K562 (cell line): Measurements from ENCODE around the gene PLCD1. TPM values are rescaled to one million over a fixed set of nuclear protein-coding genes. Genes with fewer than 3 reads are reported as not detected.

Source experiments
- ATAC-seq: fragments of 200-7000 bp; cut with Tn5 transposase; 3 replicates; pipeline ENCODE4 v1.9.1; 2020; ENCODE audit warnings: moderate library complexity
- BruUV-seq: library from RNA; stranded (reverse); fragments of 400-500 nt; replicated peaks from 2 replicates; lab custom pipeline; 2021; lab: Mats Ljungman, UMichigan
- CTCF ChIA-PET: fragments of 300-600 bp; formaldehyde crosslinking; extraction: SDS; loops from one replicate; lab custom pipeline; 2021; ENCODE audit warnings: low intra/inter-chr PET ratio; lab: Yijun Ruan, JAX
- POLR2A ChIA-PET: fragments of 300-600, 350-650 bp; sonication (Branson Sonifier 250); formaldehyde crosslinking; extraction: SDS; loops from one replicate; lab custom pipeline; 2021; ENCODE audit warnings: antibody characterized with exemption, inconsistent platforms; lab: Yijun Ruan, JAX
- DNase-seq, 4 experiments: peaks; one replicate each; pipeline versions ENCODE4 v3.0.0 to v3.0.0-alpha.2; 2011 to 2018; ENCODE audit warnings: low spot score in 3 of 4, mixed read lengths in 3 of 4; ENCODE audit errors: extremely low read depth in 1 of 4
- FAIRE-seq: peaks from 2 replicates; lab custom pipeline; 2011; peaks lifted over from hg19 to GRCh38; lab: Jason Lieb, UNC
- H2AFZ ChIP-seq: 2 replicates; pipeline ENCODE4 v1.6.0; 2011; ENCODE audit warnings: low read depth, low read length, control low read depth, inconsistent platforms
- H3K27ac ChIP-seq: fragments of 200-600 bp; 3 replicates; pipeline ENCODE4 v1.8.0; 2011; ENCODE audit warnings: low read depth, mild to moderate bottlenecking, control low read depth, inconsistent platforms, low read length, moderate library complexity, mixed read lengths; ENCODE audit errors: extremely low read depth
- H3K27me3 ChIP-seq, 2 experiments: fragments of 300-600 bp in 1 of 2; 2 replicates in 1 of 2; 3 replicates in 1 of 2; pipeline versions ENCODE4 v1.6.0 to v1.8.0; 2011; ENCODE audit warnings: inconsistent platforms in 2 of 2, low read length in 2 of 2, mild to moderate bottlenecking in 1 of 2, mixed read lengths in 1 of 2, moderate library complexity in 1 of 2; ENCODE audit not compliant: control insufficient read depth in 2 of 2, insufficient read depth in 2 of 2
- H3K36me3 ChIP-seq: fragments of 300-600 bp; 3 replicates; pipeline ENCODE4 v1.8.0; 2011; ENCODE audit warnings: mild to moderate bottlenecking, low read length, inconsistent platforms; ENCODE audit not compliant: control insufficient read depth, insufficient read depth
- H3K4me1 ChIP-seq, 2 experiments: fragments of 200-600 bp in 1 of 2; replicated peaks in 1 of 2; 2 replicates in 1 of 2; 3 replicates in 1 of 2; pipeline versions ENCODE4 v1.5.1 to v1.8.0; 2011; ENCODE audit warnings: inconsistent platforms in 2 of 2, low read length in 2 of 2, mild to moderate bottlenecking in 1 of 2, mixed read lengths in 1 of 2, moderate library complexity in 1 of 2; ENCODE audit not compliant: control insufficient read depth in 2 of 2, insufficient read depth in 2 of 2
- H3K4me2 ChIP-seq: 2 replicates; pipeline ENCODE4 v1.6.1; 2011; ENCODE audit warnings: low read length, control low read depth, inconsistent platforms, mixed read lengths; ENCODE audit not compliant: insufficient read depth
- H3K4me3 ChIP-seq: fragments of 200-600 bp; sonication (generic), shearing (Covaris generic); 2 replicates; pipeline ENCODE4 v1.5.1; 2016; ENCODE audit warnings: control low read depth, inconsistent platforms
- H3K79me2 ChIP-seq: fragments of 200-600 bp; 3 replicates; pipeline ENCODE4 v1.8.0; 2011; ENCODE audit warnings: low read length, inconsistent platforms; ENCODE audit not compliant: control insufficient read depth, insufficient read depth
- H3K9ac ChIP-seq, 2 experiments: 2 replicates each; pipeline versions ENCODE4 v1.6.0 to v1.6.1; 2011; ENCODE audit warnings: low read depth in 2 of 2, low read length in 2 of 2, control low read depth in 1 of 2, inconsistent platforms in 1 of 2, mild to moderate bottlenecking in 1 of 2, mixed read lengths in 1 of 2; ENCODE audit not compliant: insufficient read depth in 1 of 2
- H3K9me1 ChIP-seq: one replicate; pipeline ENCODE4 v1.6.0; 2011; ENCODE audit warnings: inconsistent platforms, mild to moderate bottlenecking, low read length, moderate library complexity; ENCODE audit not compliant: control insufficient read depth, insufficient read depth
- H3K9me3 ChIP-seq: replicated peaks from 2 replicates; pipeline ENCODE4 v1.5.1; 2011; ENCODE audit warnings: low read depth, low read length, inconsistent platforms; ENCODE audit not compliant: control insufficient read depth, insufficient read depth
- H4K20me1 ChIP-seq: replicated peaks from 2 replicates; pipeline ENCODE4 v1.6.1; 2011; ENCODE audit warnings: low read length, inconsistent platforms, mixed read lengths; ENCODE audit not compliant: control insufficient read depth, insufficient read depth
- FOXA1 ChIP-seq: fragments of 450-650 bp; IDR thresholded peaks from 2 replicates; pipeline ENCODE4 v1.6.1; 2016; ENCODE audit warnings: mild to moderate bottlenecking, borderline replicate concordance
- WGBS: fragments of 100-300 bp; shearing (Covaris generic); methylation state at CpG from one replicate; pipeline ENCODE4 v1.1.6; 2016; ENCODE audit warnings: low coverage, mixed read lengths; ENCODE audit not compliant: insufficient coverage; ENCODE audit errors: missing lambda C conversion rate; 5-methylcytosine and 5-hydroxymethylcytosine counted together
- in situ Hi-C: fragments of 300-500 bp; cut with MboI; formaldehyde crosslinking; loops from 4 replicates; pipeline ENCODE4 v1.15.0; 2018; ENCODE audit warnings: inconsistent platforms, mixed read lengths
- intact Hi-C: fragments of 100-400 bp; cut with micrococcal nuclease; formaldehyde crosslinking; loops from 2 replicates; pipeline ENCODE4 v1.14.2; 2022
- polyA plus RNA-seq, 8 experiments: library from polyadenylated mRNA; depleted of rRNA in 4 of 8; stranded (reverse) in 5 of 8; unstranded in 3 of 8; fragments of >200 nt; fragmentation: Nextera tagmentation in 2 of 8; fragmentation: Illumina TruSeq in 1 of 8; extraction: Ambion mirVana in 2 of 8; extraction: Trizol in 1 of 8; gene quantifications; 2 replicates each; pipeline versions ENCODE4 v1.2.1 to v1.2.3, GENCODE V29; 2011 to 2014; ENCODE audit warnings: inconsistent platforms in 1 of 8, missing spikeins in 1 of 8
- total RNA-seq, 7 experiments: library from RNA; depleted of rRNA in 6 of 7; stranded (reverse); fragments of >200 nt in 6 of 7; fragmentation: Illumina TruSeq in 2 of 7; extraction: Trizol in 2 of 7; gene quantifications; 2 replicates each; pipeline versions ENCODE4 v1.2.1 to v1.2.3, GENCODE V29; 2011 to 2021; ENCODE audit warnings: low replicate concordance in 1 of 7
- TF ChIP-seq, protein P1 (sequence below): fragments of 450-650 bp; conservative IDR thresholded peaks from 2 replicates; pipeline ENCODE4 v1.6.1; 2016; ENCODE audit warnings: missing genetic modification characterization, low read depth, mild to moderate bottlenecking, control low read depth, missing compliant biosample characterization

PLCD1 gene
- total and polyA plus RNA-seq, 9 of the 15 experiments (the other 6 are each of a cell fraction or from before 2014, with no cell fraction given): 5.4 to 209 (median 116) TPM

DNA sequence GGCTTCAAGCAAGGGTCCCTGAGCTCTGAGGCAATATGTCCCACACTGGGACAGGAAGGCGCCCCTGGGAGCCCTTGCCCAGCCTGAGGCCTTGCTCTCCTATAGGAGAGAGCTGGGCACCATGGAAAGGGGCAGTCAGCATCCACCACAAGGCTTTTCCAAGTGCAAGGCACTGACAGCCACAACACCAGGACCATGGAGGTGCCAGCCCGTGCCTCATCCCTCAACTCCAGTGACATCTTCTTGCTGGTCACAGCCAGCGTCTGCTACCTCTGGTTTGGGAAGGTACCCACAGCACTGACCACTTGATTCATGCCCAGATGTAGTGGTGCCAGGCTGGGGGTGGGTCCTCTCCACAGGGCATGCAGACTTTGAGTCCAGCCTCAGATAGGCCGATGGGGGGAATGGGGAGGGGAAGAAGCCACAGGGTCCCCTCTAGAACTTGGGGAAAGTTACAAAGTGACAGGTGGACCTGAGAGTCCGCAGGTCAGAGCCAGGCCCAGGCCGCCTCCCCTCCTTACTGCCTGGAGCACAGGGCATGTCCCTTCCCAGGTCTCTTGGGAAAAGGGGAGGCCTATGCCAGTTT lies 27.1 kb downstream of the PLCD1 start:
- H3K4me1 ChIP-seq: peaks cover 22 to 55% of the 10 kb centered on the region in 2 experiments
- DNase-seq: no peak
- intact Hi-C loops: no loop called here
- WGBS: 81% methylated on average over 6 of the region's 6 CpGs
- no peak for ATAC-seq
- no peak for TF ChIP-seq FOXA1
- TF ChIP-seq, protein P1, sequence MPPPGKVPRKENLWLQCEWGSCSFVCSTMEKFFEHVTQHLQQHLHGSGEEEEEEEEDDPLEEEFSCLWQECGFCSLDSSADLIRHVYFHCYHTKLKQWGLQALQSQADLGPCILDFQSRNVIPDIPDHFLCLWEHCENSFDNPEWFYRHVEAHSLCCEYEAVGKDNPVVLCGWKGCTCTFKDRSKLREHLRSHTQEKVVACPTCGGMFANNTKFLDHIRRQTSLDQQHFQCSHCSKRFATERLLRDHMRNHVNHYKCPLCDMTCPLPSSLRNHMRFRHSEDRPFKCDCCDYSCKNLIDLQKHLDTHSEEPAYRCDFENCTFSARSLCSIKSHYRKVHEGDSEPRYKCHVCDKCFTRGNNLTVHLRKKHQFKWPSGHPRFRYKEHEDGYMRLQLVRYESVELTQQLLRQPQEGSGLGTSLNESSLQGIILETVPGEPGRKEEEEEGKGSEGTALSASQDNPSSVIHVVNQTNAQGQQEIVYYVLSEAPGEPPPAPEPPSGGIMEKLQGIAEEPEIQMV (tag): no peak
- TF ChIP-seq, all 486 proteins: peak for 0
- no TSS peak for BruUV-seq
- no peak overlapping the region for H2AFZ ChIP-seq
- H4K20me1 ChIP-seq: peaks cover 14% of the 10 kb centered on the region
- no peaks in the 10 kb centered on the region for H3K9me1 ChIP-seq
- FAIRE-seq: no peak
- H3K27ac ChIP-seq: no peak overlapping the region
- no peak overlapping the region for H3K9ac ChIP-seq
- in situ Hi-C loops: no loop called here
- ChIA-PET CTCF (interaction anchor here (0.7 to 5.0 kb wide), 4 partner anchors 16 to 147 kb away, joined by 3 to 62 read pairs (median 5); no protein-coding TSS in a partner anchor), POLR2A (interaction anchor here (0.8 kb wide), 1 partner anchor 10 kb away, joined by 4 read pairs; no protein-coding TSS in a partner anchor)
- no peaks in the 10 kb centered on the region for H3K9me3 ChIP-seq
- H3K79me2 ChIP-seq: no peaks in the 10 kb centered on the region
- H3K4me2 ChIP-seq: no peak overlapping the region
- H3K4me3 ChIP-seq: no peak overlapping the region
- H3K27me3 ChIP-seq: no peaks in the 10 kb centered on the region
- peaks cover 66% of the 10 kb centered on the region for H3K36me3 ChIP-seq
